GM23338 (cell line): ENCODE results near the gene RNF214. TPM values are rescaled to one million over a fixed set of nuclear protein-coding genes. Genes with fewer than 3 reads are reported as not detected.
A peak's percentile ranks its signal among the peaks of the same experiment; 100 is the strongest.
"Not testable (repeated sequence)": the region's sequence is repeated elsewhere in the genome, so short reads cannot be mapped to it uniquely, and the experiment has no call there.

ENCODE experiments used
- ATAC-seq: fragments of 200-7000 bp; cut with Tn5 transposase; 3 replicates; pipeline ENCODE4 v1.9.1; 2020
- DNase-seq: peaks from one replicate; pipeline ENCODE4 v3.0.0-alpha.2; 2015; ENCODE audit warnings: low spot score
- H2AFZ ChIP-seq: fragments of 200-600 bp; sonication (generic); 2 replicates; pipeline ENCODE4 v1.8.0; 2016; ENCODE audit warnings: antibody characterized with exemption, mild to moderate bottlenecking, moderate library complexity
- H3F3A ChIP-seq: fragments of 200-600 bp; sonication (generic); replicated peaks from 2 replicates; pipeline ENCODE4 v1.8.0; 2017; ENCODE audit warnings: antibody characterized with exemption, mixed run types, low read depth
- H3K27ac ChIP-seq: fragments of 200-600 bp; sonication (generic); 2 replicates; pipeline ENCODE4 v1.6.1; 2016; ENCODE audit warnings: low read depth
- H3K27me3 ChIP-seq: fragments of 200-600 bp; sonication (generic); 2 replicates; pipeline ENCODE4 v1.8.0; 2016; ENCODE audit warnings: mild to moderate bottlenecking, mixed run types, moderate library complexity; ENCODE audit not compliant: insufficient read depth
- H3K36me3 ChIP-seq: fragments of 200-600 bp; sonication (generic); 2 replicates; pipeline ENCODE4 v1.8.0; 2016; ENCODE audit warnings: mild to moderate bottlenecking; ENCODE audit not compliant: insufficient read depth
- H3K4me1 ChIP-seq: fragments of 200-600 bp; sonication (generic); 2 replicates; pipeline ENCODE4 v1.8.0; 2016; ENCODE audit warnings: mild to moderate bottlenecking, moderate library complexity; ENCODE audit not compliant: insufficient read depth
- H3K4me2 ChIP-seq: fragments of 200-600 bp; sonication (generic); 2 replicates; pipeline ENCODE4 v1.7.1; 2017; ENCODE audit warnings: mixed run types
- H3K4me3 ChIP-seq: fragments of 200-600 bp; sonication (generic); 2 replicates; pipeline ENCODE4 v1.6.1; 2016; ENCODE audit warnings: mixed run types
- H3K79me2 ChIP-seq: fragments of 200-600 bp; sonication (generic); replicated peaks from 2 replicates; pipeline ENCODE4 v1.8.0; 2017; ENCODE audit warnings: mild to moderate bottlenecking; ENCODE audit not compliant: insufficient read depth
- H3K9me2 ChIP-seq: fragments of 200-600 bp; sonication (generic); 2 replicates; pipeline ENCODE4 v1.8.0; 2017; ENCODE audit not compliant: insufficient read depth
- H4K20me1 ChIP-seq: fragments of 200-600 bp; sonication (generic); replicated peaks from 2 replicates; pipeline ENCODE4 v1.8.0; 2017; ENCODE audit warnings: mild to moderate bottlenecking; ENCODE audit not compliant: insufficient read depth
- H3K27ac Mint-ChIP-seq: 2 replicates; pipeline ENCODE4 v1.8.0; 2020; ENCODE audit warnings: inconsistent platforms, mild to moderate bottlenecking, moderate library complexity, mixed read lengths
- H3K27me3 Mint-ChIP-seq: 3 replicates; pipeline ENCODE4 v1.8.0; 2022; ENCODE audit warnings: low read depth, mild to moderate bottlenecking, moderate library complexity, mixed read lengths, inconsistent platforms; ENCODE audit not compliant: insufficient read depth, poor library complexity
- H3K36me3 Mint-ChIP-seq: 3 replicates; pipeline ENCODE4 v1.8.0; 2021; ENCODE audit warnings: low read depth, mild to moderate bottlenecking, inconsistent platforms, moderate library complexity, mixed read lengths
- H3K4me1 Mint-ChIP-seq: 3 replicates; pipeline ENCODE4 v1.8.0; 2020; ENCODE audit warnings: mild to moderate bottlenecking, inconsistent platforms, mixed read lengths
- H3K4me3 Mint-ChIP-seq: 3 replicates; pipeline ENCODE4 v1.8.0; 2021; ENCODE audit warnings: moderate library complexity, mild to moderate bottlenecking, inconsistent platforms, mixed read lengths
- H3K9me3 Mint-ChIP-seq: 3 replicates; pipeline ENCODE4 v1.8.0; 2020; ENCODE audit warnings: moderate library complexity, mild to moderate bottlenecking, inconsistent platforms, mixed read lengths
- CREB1 ChIP-seq: fragments of 250-450 bp; sonication (Bioruptor Pico); IDR thresholded peaks from 2 replicates; pipeline ENCODE4 v1.5.0; 2020; ENCODE audit warnings: low read depth, mild to moderate bottlenecking, moderate library complexity
- CTCF ChIP-seq, 2 experiments: fragments of 200-600 bp in 1 of 2; sonication (generic) in 1 of 2; conservative IDR thresholded peaks; 2 replicates each; pipeline versions ENCODE4 v1.5.1 to v1.6.1; 2016 to 2017; ENCODE audit warnings: antibody characterized with exemption in 2 of 2, low read depth in 2 of 2, mild to moderate bottlenecking in 2 of 2, moderate library complexity in 1 of 2
- EZH2phosphoT487 ChIP-seq: fragments of 200-600 bp; sonication (generic); IDR thresholded peaks from one replicate; pipeline ENCODE4 v1.8.1; 2018; ENCODE audit warnings: antibody characterized with exemption; ENCODE audit not compliant: unreplicated experiment
- POLR2AphosphoS5 ChIP-seq: IDR thresholded peaks from 2 replicates; pipeline ENCODE4 v1.6.1; 2016; ENCODE audit warnings: antibody characterized with exemption, low read depth
- STAT1 ChIP-seq: IDR thresholded peaks from one replicate; pipeline ENCODE4 v1.6.1; 2016; ENCODE audit warnings: antibody characterized with exemption; ENCODE audit not compliant: unreplicated experiment
- ZNF114 ChIP-seq: fragments of 250-450 bp; sonication (Bioruptor Pico); IDR thresholded peaks from 2 replicates; pipeline ENCODE4 v1.5.0; 2020; ENCODE audit warnings: mild to moderate bottlenecking, moderate library complexity
- ZNF331 ChIP-seq: fragments of 250-450 bp; sonication (Bioruptor Pico); IDR thresholded peaks from 2 replicates; pipeline ENCODE4 v1.5.0; 2020; ENCODE audit warnings: low read depth, mild to moderate bottlenecking, moderate library complexity
- polyA plus RNA-seq: library from polyadenylated mRNA; unstranded; fragments of >200 nt; fragmentation: Nextera tagmentation; extraction: Ambion mirVana; gene quantifications from 2 replicates; pipeline ENCODE4 v1.2.1, GENCODE V29; 2016
- total RNA-seq: library from RNA; depleted of rRNA; stranded (reverse); fragments of >200 nt; shearing (Covaris generic); gene quantifications from 2 replicates; pipeline ENCODE4 v1.2.3, GENCODE V29; 2014
- TF ChIP-seq, protein P1 (sequence below): IDR thresholded peaks from 2 replicates; pipeline ENCODE4 v1.6.1; 2016; ENCODE audit warnings: antibody characterized with exemption

RNF214 gene
- total and polyA plus RNA-seq, 2 experiments from 2014 or later, result 19.4 to 28.4 TPM

- Histone ChIP-seq H3K27me3 (no peaks in the 10 kb centered on the region), H3K79me2 (peaks cover 13% of the 10 kb centered on the region), H3K4me3 (no peak overlapping the region), H4K20me1 (no peaks in the 10 kb centered on the region), H2AFZ (no peak overlapping the region), H3K36me3 (no peaks in the 10 kb centered on the region), H3K27ac (0 out of 2 replicates have a peak overlapping the region, but pooled peaks have one; percentile 45), H3F3A (0 out of 2 replicates have a peak, but pooled peaks cover 5% of the 10 kb centered on the region), H3K4me1 (peaks cover 9% of the 10 kb centered on the region), H3K9me2 (no peaks in the 10 kb centered on the region), H3K4me2 (no peak overlapping the region)
- Mint-ChIP-seq H3K27me3 (peaks cover 16% of the 10 kb centered on the region), H3K27ac (no peak overlapping the region), H3K9me3 (no peaks in the 10 kb centered on the region), H3K4me1 (peaks cover 15% of the 10 kb centered on the region), H3K4me3 (no peak overlapping the region), H3K36me3 (peaks cover 32% of the 10 kb centered on the region)
- DNase-seq, result no peak
- ATAC-seq, result peak; percentile 5
- TF ChIP-seq EZH2phosphoT487, result no peak
- no peak for TF ChIP-seq ZNF331 (CRISPR knock-in tag)
- TF ChIP-seq CTCF (conservative IDR thresholded peaks at IDR 0.05; ENCODE audit: low read depth in 2 of 2), result peak; percentile 48 to 55
- TF ChIP-seq CREB1 (CRISPR knock-in tag), result no peak
- TF ChIP-seq POLR2AphosphoS5, result no peak
- TF ChIP-seq ZNF114, result no peak
- TF ChIP-seq, protein P1, sequence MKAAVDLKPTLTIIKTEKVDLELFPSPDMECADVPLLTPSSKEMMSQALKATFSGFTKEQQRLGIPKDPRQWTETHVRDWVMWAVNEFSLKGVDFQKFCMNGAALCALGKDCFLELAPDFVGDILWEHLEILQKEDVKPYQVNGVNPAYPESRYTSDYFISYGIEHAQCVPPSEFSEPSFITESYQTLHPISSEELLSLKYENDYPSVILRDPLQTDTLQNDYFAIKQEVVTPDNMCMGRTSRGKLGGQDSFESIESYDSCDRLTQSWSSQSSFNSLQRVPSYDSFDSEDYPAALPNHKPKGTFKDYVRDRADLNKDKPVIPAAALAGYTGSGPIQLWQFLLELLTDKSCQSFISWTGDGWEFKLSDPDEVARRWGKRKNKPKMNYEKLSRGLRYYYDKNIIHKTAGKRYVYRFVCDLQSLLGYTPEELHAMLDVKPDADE, result no peak
- TF ChIP-seq STAT1, result no peak
These were observed 27.2 kb upstream of the RNF214 start for GRCh38 chr11:117205211-117205818.

DNA sequence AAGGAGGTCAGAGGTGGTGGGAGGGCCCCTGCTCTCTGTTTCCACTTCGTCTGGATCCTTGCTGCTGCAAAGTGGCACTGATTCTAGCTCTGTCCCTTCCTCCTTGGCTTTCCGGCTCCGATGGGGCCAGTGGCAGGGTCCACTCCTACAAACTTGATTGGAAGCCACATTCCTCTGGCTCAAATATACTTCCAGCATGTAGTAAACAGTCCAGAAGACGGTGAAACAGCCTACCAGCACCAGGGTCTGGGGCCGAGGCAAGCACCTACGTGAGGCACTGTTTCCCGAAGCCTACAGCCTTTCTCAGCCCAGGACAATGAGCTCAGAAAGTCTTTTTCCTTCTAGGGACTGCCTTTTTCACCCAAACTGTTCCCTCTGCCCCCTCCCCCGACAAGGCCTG is 26.4 kb upstream of the RNF214 start:
- not testable (repeated sequence) for H3F3A ChIP-seq, H3K9me2 ChIP-seq, H3K27ac ChIP-seq, H3K4me2 ChIP-seq, H3K36me3 ChIP-seq, DNase-seq, H4K20me1 ChIP-seq, ATAC-seq, H3K9me3 Mint-ChIP-seq, H3K4me3 ChIP-seq, H3K4me1 ChIP-seq, H2AFZ ChIP-seq, H3K4me3 Mint-ChIP-seq, H3K4me1 Mint-ChIP-seq, H3K79me2 ChIP-seq, H3K27me3 ChIP-seq, H3K27me3 Mint-ChIP-seq
- H3K27ac Mint-ChIP-seq, result 0 out of 2 replicates have a peak overlapping the region, but pooled peaks have one; percentile 53
- H3K36me3 Mint-ChIP-seq, result peaks cover 30% of the 10 kb centered on the region

DNA sequence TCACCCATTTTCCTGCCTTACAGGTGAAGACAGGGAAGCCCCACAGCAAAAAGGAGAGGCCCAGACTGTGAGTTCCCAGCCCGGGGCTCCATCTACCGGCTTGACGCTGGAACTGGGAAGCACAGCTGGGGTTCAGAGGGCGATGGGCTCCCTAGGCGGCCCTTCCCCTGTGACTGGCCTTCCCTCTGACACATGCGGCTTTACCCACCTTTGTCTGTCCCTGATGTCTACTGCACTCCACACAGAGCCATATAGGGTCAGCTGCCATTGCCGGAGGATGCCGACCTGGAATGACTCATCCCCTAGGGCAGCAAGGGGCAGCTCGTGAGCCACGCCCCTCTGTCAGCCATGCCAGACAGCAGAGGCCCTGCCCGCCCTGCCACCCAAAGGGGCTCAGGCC is 25.6 kb upstream of the RNF214 start:
- not testable (repeated sequence) for H3K9me2 ChIP-seq, H3K36me3 ChIP-seq, H3K27ac ChIP-seq, H3K79me2 ChIP-seq, H3K4me3 Mint-ChIP-seq, H2AFZ ChIP-seq, H3K4me3 ChIP-seq, H3K9me3 Mint-ChIP-seq, H3K27me3 Mint-ChIP-seq, H3K4me1 ChIP-seq, H3K4me1 Mint-ChIP-seq, H3K4me2 ChIP-seq, H3K27ac Mint-ChIP-seq, H3K27me3 ChIP-seq, H3F3A ChIP-seq, H4K20me1 ChIP-seq
- DNase-seq (peak; percentile 44), ATAC-seq (peak; percentile 32)
- H3K36me3 Mint-ChIP-seq, result peaks cover 29% of the 10 kb centered on the region
- TF ChIP-seq CTCF (conservative IDR thresholded peaks at IDR 0.05; ENCODE audit: low read depth in 2 of 2), result peak in 1 of 2 experiments; percentile 36; a peak in 2 of 4 replicates

DNA sequence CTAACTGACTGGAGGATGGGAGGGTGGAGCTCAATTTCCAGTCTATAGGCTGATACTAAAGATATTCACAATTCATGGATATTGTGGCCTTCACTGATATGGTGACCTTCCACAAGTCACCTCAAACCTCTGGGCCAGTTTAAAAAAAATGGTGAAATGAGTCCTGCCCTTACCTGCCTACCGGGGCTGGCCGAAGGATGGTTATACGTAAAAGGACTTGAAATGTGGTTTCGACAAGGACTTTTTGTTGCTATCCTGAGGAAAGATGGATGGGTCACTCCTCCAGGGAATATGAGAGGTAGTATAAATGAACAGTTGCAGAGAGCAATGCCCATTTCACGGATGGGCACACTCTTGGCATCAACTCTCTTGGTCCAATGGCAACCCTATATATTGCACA is 25.0 kb upstream of the RNF214 start:
- not testable (repeated sequence) for H3K27me3 ChIP-seq, H3K27me3 Mint-ChIP-seq, H2AFZ ChIP-seq, H3K79me2 ChIP-seq, H3K4me3 Mint-ChIP-seq, H3K4me2 ChIP-seq, H3K9me2 ChIP-seq, H3K4me1 ChIP-seq, H3K36me3 ChIP-seq, ATAC-seq, DNase-seq, H3K27ac ChIP-seq, H3K9me3 Mint-ChIP-seq, H3K4me1 Mint-ChIP-seq, H4K20me1 ChIP-seq, H3F3A ChIP-seq, H3K4me3 ChIP-seq, H3K27ac Mint-ChIP-seq
- peaks cover 29% of the 10 kb centered on the region for H3K36me3 Mint-ChIP-seq
